ENCODE data around the gene SCT. TPM values are rescaled to one million over a fixed set of nuclear protein-coding genes. Genes with fewer than 3 reads are reported as not detected.

Gene SCT
- total and polyA plus RNA-seq, 2 donors (not counting 3 experiments of a cell fraction or from before 2014, with no cell fraction given), result not detected

GRCh38 chr11:609341-609811, 17.6 kb downstream of the SCT start:
- TF ChIP-seq POLR2A (IDR thresholded peaks at IDR 0.05; ENCODE audit: low read depth, low read length) (no peak), JUN (IDR thresholded peaks at IDR 0.05; ENCODE audit: borderline replicate concordance, insufficient read depth, insufficient read length, low read depth) (no peak), CTCF (IDR thresholded peaks at IDR 0.05; ENCODE audit: extremely low read depth in 1 of 2, insufficient read depth in 1 of 2, low read depth in 1 of 2, low read length in 2 of 2) (no peak), FOS (IDR thresholded peaks at IDR 0.05; ENCODE audit: borderline replicate concordance, insufficient read depth, low read length) (no peak), EZH2 (IDR thresholded peaks at IDR 0.05; ENCODE audit: borderline replicate concordance, low read depth, low read length, severe bottlenecking) (no peak), GATA2 (IDR thresholded peaks at IDR 0.05; ENCODE audit: insufficient read depth, insufficient read length, low read depth, low read length) (no peak), POLR2AphosphoS5 (IDR thresholded peaks at IDR 0.05; ENCODE audit: insufficient read depth, low read depth, low read length) (no peak), MAX (IDR thresholded peaks at IDR 0.05; ENCODE audit: insufficient read depth, insufficient read length) (no peak), MYC (IDR thresholded peaks at IDR 0.05; ENCODE audit: low read depth, low read length) (no peak)
- ChIA-PET POLR2A (no interaction called here), CTCF (interaction anchor here (1.1 kb wide), 1 partner anchor 55 kb away, joined by 3 read pairs; no protein-coding TSS in a partner anchor)
- no peaks in the 10 kb centered on the region for H3K79me2 ChIP-seq (ENCODE audit: control insufficient read depth, insufficient read depth, low read length)
- intact Hi-C loops (cut with micrococcal nuclease), result no loop called here
- H2AFZ ChIP-seq (ENCODE audit: low read depth, low read length), result no peak overlapping the region
- H3K9ac ChIP-seq (replicated peaks; ENCODE audit: extremely low read depth, insufficient read depth, low read length), result no peak overlapping the region
- FAIRE-seq (no peak), DNase-seq (ENCODE audit: low read depth, low spot score) (no peak)
- BruUV-seq (replicated peaks), result no TSS peak
- H3K4me1 ChIP-seq (ENCODE audit: control insufficient read depth, extremely low read depth, insufficient read depth, low read length), result no peaks in the 10 kb centered on the region
- H4K20me1 ChIP-seq (replicated peaks; ENCODE audit: control insufficient read depth, extremely low read depth, insufficient read depth, low read length), result no peaks in the 10 kb centered on the region
- no peaks in the 10 kb centered on the region for H3K9me1 ChIP-seq (replicated peaks; ENCODE audit: control insufficient read depth, extremely low read depth, insufficient read depth, low read length)
- no peaks in the 10 kb centered on the region for H3K9me3 ChIP-seq (replicated peaks; ENCODE audit: control insufficient read depth, insufficient read depth, low read length)
- H3K4me2 ChIP-seq (ENCODE audit: insufficient read depth, low read length), result no peak overlapping the region
- H3K4me3 ChIP-seq (replicated peaks in 1 of 3; ENCODE audit: insufficient read depth in 1 of 3, low read depth in 1 of 3, low read length in 3 of 3), result no peak overlapping the region
- dilution Hi-C loops (cut with MboI; ENCODE audit: extremely low pct_ligation_motif_present, low sequenced_read_pairs), result no loop called here
- no peaks in the 10 kb centered on the region for H3K27me3 ChIP-seq (ENCODE audit: control insufficient read depth in 2 of 2, insufficient read depth in 2 of 2, low read length in 2 of 2)
- no peak overlapping the region for H3K27ac ChIP-seq (ENCODE audit: insufficient read depth, low read depth, low read length)
- H3K36me3 ChIP-seq (ENCODE audit: control insufficient read depth in 2 of 2, extremely low read depth in 1 of 2, insufficient read depth in 2 of 2, low read length in 2 of 2), result peaks cover 14 to 73% of the 10 kb centered on the region in 2 experiments

Measured in endothelial cell of umbilical vein (primary cell).